DMS53 (cell line): ENCODE results near the gene PCDHGB3.

Experiments used
- DNase-seq: peaks from one replicate; lab custom pipeline; 2025; lab: John Stamatoyannopoulos, UW

The PCDHGB3 gene

DNA sequence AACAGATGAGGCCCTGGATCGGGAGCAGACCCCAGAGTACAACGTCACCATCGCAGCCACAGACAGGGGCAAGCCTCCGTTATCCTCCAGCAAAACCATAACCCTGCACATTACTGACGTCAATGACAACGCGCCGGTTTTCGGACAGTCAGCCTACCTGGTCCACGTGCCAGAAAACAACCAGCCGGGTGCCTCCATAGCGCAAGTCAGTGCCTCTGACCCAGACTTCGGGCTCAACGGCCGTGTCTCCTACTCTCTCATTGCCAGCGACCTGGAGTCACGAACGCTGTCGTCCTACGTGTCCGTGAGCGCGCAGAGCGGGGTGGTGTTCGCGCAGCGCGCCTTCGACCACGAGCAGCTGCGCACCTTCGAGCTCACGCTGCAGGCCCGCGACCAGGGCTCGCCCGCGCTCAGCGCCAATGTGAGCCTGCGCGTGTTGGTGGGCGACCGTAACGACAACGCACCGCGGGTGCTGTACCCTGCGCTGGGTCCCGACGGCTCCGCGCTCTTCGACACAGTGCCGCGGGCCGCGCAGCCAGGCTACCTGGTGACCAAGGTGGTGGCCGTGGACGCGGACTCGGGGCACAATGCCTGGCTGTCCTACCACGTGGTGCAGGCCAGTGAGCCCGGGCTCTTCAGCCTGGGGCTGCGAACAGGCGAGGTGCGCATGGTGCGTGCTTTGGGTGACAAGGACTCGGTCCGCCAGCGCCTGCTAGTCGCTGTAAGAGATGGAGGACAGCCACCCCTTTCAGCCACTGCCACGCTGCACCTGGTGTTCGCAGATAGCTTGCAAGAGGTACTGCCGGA lies 49.2 kb downstream of the PCDHGB3 start:
- DNase-seq, result no peak

DNA sequence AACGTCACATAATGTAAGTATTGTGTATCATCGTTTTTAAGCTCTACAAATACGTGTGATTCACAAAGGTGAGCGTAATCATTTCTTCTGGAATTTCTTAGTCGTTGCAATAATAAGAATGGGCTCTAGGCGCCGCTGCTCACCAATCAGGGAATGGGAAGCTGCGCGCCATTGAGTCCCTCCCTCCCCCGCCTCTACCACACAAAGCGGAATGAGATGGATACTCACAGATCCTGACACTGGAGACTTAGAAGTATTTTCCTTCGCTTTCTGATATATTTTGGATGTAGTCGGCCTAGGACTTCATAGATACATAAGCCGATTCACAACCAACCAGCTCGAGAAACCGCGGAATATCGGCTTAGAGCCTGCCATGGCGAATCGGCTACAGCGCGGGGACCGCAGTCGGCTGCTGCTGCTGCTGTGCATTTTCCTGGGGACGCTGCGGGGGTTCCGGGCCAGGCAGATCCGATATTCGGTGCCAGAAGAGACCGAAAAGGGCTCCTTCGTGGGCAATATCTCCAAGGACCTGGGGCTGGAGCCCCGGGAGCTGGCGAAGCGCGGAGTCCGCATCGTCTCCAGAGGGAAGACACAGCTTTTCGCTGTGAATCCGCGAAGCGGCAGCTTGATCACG lies 50.9 kb downstream of the PCDHGB3 start, which contains the start of gene PCDHGA11:
Gene PCDHGA11, plus strand, starts transcription at position 197 of the 634 bp plus-strand sequence. Its CDS starts 177 bp downstream, at position 374.
- DNase-seq, result peak; percentile 79

DNA sequence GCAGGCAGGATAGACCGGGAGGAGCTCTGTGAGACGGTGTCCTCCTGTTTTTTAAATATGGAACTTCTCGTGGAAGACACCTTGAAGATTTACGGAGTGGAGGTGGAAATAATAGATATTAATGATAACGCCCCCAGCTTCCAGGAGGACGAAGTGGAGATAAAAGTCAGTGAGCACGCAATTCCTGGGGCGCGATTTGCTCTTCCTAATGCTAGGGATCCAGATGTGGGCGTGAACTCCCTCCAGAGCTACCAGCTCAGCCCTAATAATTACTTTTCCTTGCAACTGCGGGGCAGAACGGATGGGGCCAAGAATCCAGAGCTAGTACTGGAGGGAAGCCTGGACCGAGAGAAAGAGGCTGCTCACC lies 51.4 kb downstream of the PCDHGB3 start:
- DNase-seq, result no peak
